NCI-H2107 (cell line): Measurements from ENCODE around the gene NHEJ1.
A peak's percentile ranks its signal among the peaks of the same experiment; 100 is the strongest.
"Not testable (repeated sequence)": the region's sequence is repeated elsewhere in the genome, so short reads cannot be mapped to it uniquely, and the experiment has no call there.

ENCODE experiments used
- DNase-seq: peaks from one replicate; lab custom pipeline; 2025; lab: John Stamatoyannopoulos, UW

The NHEJ1 gene, protein sequence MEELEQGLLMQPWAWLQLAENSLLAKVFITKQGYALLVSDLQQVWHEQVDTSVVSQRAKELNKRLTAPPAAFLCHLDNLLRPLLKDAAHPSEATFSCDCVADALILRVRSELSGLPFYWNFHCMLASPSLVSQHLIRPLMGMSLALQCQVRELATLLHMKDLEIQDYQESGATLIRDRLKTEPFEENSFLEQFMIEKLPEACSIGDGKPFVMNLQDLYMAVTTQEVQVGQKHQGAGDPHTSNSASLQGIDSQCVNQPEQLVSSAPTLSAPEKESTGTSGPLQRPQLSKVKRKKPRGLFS

DNA sequence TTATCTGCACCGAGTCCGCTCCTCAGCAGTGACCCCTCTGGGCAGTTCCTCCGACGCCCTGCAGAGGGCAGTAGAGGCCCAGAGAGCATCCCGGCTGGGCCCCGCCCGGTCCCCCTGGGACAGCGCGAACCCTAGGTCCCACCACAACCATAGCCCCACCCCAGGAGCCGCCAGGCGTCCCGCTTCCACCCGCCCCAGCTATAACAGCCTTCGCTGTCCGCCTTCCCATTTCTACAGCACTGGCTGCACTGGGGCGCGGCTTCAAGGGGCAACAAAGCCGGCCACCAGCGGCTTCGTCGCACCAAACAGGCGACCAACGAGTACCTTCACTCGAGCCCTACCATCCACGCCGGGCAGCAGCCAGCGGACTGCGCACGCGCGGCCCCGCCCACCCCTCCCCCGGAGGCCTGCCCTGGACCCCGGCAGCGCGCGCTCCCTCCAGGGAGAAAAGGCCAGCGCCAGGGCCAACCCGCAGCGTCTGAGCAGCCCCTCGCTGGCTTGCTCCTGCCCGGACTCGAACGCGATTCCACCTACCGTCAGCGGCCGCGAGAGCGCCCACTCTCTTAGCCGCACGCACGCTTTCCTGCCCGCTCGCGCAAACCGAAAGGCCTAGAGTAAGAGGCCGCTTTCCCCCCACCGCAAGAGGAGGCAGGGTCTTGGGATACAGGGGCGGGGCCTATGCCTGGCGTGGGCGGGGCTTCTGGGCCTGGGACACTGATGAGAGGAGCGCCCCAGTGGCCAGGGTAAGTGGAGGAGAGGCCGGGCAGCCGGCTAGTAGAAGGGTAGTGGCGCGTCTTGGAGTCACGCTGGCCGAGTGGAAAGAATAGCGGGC is at the start of gene NHEJ1:
TSS of gene NHEJ1 (minus strand) at position 630 of the 832 bp plus-strand sequence. CDS start 2,453 bp downstream, outside the sequence.
- peak; percentile 36 for DNase-seq

DNA sequence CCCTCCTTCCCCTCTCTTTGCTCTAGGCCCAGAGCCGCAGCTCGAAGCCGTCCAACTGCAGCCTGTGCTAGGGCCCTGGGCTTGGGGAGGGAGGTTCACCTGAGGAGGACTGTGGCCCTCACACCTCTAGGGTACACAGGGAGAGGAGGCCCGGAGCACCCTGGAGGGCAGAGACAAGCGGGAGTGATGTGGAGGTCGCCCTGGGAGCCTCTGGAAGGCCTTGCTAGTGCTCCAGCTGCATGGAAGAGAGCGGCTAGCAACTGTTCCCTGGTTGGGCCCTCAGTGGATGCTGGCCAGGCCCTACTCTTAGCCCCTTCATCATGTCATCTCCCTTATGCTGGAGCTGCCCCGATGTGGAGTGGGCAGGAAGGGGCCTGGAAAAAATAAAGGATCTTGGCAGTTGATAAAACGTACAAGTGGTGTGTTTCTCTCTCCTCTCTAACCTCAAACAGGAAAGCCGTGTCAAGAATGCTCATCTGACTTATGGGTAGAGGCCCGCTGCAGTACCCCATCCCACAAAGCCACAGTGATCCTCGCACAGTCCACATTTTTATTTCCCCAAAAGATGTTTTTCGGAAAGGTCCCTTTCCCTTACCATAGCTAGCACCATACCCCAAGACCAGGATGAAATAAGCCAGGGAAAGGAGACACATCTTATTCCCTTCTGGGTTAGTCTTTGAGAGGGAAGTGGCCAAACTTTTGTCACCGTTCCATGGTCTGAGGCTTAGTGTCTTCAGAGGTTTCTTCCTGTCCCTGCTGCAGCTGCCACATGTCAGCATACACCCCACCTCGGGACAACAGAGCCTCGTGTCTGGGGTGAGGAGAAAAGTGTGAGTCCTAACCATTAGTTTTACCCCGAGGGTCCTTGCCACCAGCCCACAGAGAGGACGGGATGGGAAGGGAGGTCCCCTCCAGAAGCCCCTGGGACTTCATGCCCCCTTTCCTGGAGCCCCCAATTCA is 48.9 kb upstream of the NHEJ1 start:
- DNase-seq: no peak

DNA sequence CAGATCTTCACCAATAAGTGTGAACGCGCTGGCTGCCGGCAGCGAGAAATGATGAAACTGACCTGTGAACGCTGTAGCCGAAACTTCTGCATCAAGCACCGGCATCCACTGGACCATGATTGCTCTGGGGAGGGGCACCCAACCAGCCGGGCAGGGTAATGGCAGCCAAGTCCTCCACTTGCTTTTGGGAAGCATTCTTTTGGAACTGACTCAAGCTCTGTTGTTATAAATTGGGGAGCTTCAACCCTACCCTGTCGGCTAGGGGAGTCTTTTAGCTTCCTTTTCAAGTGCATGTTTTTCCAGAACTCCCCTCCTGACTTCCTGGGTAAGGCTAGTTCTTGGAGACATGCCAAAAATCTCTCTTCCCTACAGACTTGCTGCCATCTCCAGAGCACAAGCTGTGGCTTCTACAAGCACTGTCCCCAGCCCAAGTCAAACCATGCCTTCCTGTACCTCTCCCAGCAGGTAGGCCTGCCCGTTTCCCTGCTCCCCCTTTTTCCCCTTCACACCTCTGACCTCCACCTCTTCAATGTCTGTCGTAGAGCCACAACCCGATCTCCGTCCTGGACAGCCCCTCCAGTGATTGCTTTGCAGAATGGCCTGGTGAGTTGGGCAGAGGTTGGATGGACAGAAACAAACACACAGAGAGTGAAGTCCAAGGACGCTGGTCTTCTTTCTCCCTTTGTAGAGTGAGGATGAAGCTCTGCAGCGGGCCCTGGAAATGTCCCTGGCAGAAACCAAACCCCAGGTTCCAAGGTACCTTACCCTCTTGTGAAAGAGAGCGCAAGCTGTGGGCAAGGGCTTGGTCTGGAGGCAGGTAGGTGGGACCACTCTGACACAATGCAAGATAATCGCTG is 47.5 kb upstream of the NHEJ1 start:
- DNase-seq: no peak

DNA sequence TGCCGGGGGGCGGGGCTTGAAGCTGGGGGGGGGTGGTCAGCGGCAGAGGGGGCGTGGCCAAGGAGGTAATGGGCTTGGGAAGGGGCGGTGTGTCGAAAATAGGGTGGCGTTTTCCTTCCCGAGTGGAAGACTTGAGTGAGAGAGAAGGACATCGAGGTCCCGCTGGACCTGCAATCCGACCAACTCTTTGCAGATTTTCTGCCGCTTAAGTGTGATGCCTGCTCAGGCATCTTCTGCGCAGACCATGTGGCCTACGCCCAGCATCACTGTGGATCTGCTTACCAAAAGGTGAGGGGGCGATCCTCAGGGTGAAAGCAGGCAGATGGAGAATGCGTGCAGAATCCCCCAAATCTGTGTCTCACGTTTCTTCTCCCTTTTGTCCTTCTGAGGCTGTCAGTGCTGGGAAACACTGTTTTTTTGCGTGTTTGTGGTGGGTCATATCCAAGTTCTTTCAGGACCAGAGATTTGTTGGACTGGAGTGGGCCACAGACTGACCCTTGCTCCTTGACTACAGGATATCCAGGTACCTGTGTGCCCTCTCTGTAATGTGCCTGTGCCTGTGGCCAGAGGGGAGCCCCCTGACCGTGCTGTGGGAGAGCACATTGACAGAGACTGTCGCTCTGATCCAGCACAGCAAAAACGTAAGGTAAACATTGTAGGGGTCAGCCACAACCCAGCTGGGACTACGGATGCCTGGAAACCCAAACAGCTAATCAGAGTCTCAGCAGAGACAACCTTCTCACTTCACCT is 46.7 kb upstream of the NHEJ1 start:
- DNase-seq: no peak

DNA sequence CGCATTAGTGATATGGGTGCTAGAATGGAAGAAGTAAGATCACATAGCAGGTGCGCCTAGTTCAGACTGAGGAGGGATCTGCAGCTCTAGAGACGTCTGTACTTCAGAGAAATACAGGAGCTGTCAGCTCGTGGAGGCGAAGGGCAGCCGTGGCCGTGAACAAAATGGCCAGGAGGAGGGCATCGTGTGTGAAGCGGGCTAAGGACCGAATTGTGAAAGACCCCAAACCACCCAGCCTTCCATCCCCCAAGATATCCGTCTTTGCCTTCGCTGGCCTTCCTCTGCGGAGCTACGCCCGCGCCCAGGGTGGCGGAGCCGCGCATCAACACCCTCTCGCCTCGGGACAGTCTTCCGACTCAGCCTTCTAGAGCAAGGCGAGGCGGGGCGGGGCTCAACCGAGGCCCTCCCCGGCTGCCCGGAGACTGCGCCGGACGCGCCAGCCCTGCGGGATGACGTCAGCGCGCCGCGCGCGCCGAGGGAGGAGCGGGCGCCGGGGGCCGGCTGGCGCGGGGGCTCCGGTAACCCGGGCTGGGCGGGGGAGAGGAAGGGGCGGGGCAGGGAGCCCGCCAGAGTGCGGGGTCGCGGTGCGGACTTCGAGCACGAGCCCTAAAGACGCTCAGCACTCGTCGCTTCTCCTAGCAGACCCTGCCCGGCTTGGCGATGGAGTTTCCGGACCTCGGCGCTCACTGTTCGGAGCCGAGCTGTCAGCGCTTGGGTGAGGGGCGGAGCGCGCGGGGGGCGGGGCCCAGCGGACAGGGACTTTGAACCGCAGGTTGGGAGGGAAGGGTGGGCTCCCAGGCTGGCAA is 45.9 kb upstream of the NHEJ1 start, which contains the start of gene ZFAND2B:
TSS of gene ZFAND2B (plus strand) at position 455 of the 806 bp plus-strand sequence. CDS start at position 661, 206 bp downstream.
- DNase-seq: peak; percentile 71

DNA sequence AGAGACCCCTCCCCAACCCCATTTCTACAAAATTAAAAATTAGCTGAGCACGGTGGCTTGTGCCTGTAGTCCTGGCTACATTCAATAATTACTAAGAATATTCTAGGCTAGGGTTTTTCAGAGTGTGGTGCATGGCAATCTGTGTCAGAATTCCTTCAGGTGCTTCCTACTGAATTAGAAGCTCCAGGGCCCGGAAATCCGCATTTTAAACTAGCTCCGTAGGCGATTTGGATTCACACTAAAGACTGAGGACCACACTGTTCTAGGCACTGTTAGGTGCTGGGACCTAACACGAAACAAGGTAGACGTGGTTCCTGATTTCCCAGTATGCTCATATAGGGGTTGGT is 45.3 kb upstream of the NHEJ1 start:
- DNase-seq: no peak

DNA sequence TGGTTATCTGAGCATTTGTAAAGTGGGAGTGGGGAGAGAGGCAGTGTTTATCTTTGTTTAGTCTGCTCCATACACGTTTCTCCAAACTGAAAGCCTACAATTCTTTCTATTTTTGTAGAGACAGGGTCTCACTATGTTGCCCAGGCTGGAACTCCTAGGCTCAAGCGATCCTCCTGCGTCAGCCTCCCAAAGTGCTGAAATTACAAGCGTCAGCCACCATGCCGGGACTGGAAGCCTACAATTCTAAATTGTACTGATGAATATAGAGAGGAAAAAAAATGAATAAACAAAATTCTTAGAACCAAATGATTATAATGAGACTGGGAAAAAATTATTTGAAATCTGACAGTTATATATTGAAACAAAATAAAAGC is 44.5 kb upstream of the NHEJ1 start:
- DNase-seq: no peak

DNA sequence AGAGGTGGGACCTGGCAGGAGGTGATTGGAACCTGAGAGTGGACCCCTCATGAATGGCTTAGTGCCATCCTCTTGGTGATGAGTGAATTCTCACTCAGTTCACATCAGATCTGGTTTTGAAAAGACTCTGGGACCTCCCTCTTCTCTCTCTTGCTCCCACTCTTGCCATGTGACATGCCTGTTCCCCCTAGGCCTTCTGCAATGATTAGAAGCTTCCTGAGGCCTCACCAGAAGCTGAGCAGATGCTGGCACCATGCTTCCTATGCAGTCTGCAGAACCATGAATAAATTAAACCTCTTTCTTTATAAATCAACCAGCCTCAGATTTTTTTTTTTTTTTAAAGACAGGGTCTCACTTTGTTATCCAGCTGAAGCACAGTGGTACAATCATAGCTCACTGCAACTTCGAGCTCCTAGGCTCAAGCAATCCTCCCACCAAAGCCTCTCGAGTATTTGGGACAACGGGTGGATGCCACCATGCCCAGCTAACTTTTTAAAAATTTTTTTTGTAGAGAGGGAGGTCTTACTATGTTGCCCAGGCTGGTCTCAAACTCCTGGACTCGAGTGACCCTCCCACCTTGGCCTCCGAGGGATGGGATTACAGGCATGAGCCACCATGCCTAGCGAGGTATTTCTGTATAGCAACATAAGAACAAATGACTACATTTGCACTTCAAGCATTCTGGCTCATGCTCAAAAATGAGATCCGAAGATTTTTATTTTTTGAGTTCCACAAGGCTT is 44.0 kb upstream of the NHEJ1 start:
- no peak for DNase-seq

DNA sequence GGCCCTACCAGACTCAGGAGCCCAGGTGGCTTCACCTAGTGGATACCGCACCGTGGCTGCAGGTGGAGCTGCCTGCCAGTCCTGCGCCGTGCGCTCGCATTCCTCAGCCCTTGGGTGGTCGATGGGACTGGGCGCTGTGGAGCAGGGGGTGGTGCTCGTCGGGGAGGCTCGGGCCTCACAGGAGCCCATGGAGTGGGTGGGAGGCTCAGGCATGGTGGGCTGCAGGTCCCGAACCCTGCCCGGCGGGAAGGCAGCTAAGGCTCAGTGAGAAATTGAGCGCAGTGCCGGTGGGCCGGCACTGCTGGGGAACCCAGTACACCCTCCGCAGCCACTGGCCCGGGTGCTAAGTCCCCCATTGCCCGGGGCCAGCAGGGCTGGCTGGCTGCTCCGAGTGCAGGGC is 40.7 kb upstream of the NHEJ1 start:
- not testable (repeated sequence) for DNase-seq

DNA sequence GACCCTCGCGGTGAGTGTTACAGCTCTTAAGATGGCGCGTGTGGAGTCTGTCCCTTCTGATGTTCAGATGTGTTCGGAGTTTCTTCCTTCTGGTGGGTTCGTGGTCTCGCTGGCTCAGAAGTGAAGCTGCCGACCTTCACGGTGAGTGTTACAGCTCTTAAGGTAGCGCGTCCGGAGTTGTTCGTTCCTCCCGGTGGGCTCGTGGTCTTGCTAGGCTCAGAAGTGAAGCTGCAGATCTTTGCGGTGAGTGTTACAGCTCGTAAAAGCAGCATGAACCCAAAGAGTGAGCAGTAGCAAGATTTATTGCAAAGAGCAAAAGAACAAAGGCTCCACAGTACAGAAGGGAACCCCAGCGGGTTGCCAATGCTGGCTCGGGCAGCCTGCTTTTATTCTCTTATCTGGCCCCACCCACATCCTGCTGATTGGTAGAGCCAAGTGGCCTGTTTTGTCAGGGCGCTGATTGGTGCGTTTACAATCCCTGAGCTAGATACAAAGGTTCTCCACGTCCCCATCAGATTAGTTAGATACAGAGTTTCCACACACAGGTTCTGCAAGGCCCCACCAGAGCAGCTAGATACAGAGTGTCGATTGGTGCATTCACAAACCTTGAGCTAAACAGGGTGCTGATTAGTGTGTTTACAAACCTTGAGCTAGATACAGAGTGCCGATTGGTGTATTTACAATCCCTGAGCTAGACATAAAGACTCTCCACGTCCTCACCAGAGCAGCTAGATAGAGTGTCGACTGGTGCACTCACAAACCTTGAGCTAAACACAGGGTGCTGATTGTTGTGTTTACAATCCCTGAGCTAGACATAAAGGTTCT is 40.1 kb upstream of the NHEJ1 start:
- not testable (repeated sequence) for DNase-seq

DNA sequence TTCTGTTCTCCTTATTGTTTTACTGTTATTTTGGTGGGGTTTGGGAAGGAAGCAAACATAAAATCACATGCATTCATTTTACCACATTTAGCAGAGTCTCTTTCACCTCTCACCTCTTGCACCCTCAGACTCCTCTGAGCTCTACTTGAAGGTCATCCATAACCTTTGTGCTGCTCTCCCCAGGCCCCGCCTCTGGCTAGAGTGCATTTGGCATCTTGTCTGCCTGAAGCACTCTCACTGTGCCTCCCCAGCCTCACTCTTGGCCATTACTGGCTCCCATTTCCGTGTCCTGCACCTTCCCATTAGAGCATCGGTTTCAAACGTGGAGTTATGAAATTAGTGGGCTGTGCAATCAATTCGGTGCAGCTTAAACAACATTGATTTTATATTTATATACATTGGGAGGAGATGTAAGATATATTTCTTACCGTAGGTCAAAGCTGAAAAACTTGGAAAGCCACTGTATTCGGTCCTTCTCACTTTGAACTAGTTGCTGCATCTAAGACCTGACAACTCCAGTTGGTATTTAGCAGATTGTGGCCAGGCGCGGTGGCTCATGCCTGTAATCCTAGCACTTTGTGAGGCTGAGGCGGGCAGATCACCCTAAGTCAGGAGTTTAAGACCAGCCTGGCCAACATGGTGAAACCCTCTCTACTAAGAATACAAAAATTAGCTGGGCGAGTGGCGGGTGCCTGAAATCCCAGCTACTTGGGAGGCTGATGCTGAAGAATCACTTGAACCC is 39.0 kb upstream of the NHEJ1 start:
- DNase-seq: no peak

DNA sequence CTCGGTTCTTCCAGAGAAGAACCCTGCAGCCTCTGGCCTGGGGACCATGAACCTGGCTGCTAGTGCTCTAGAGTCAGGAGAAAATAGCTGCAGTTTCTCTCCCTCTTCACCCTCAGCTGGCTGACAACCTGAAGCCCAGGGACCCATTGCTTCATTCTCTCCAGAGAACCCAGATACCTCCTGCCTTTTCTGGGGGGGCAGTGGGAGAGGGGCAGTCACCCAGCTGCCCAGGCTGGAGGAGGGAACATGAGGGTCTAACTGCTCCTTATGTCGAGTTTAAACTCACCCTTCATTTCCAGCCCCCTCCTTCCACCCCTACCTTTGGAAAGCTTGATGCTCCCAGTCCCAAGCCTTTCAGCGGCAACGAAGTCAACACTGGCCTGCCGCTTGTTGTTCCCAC is 38.4 kb upstream of the NHEJ1 start:
- DNase-seq: no peak

DNA sequence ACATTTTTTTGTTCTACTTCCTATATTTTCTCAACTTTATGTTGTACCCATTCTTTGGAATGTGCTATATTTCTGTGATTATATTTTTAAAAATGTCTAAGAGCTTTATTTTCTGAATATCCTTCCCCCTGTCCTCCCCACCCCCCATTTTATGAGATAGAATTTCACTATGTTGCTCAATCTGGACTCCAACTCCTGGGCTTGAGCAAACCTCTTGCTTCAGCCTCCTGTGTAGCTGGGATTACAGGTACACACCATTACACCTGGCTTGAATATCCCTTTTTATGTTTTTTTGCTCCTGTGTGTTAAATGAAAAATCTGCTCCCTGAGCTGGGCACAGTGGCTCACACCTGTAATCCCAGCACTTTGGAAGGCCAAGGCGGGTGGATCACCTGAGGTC is 36.8 kb upstream of the NHEJ1 start:
- DNase-seq: no peak

DNA sequence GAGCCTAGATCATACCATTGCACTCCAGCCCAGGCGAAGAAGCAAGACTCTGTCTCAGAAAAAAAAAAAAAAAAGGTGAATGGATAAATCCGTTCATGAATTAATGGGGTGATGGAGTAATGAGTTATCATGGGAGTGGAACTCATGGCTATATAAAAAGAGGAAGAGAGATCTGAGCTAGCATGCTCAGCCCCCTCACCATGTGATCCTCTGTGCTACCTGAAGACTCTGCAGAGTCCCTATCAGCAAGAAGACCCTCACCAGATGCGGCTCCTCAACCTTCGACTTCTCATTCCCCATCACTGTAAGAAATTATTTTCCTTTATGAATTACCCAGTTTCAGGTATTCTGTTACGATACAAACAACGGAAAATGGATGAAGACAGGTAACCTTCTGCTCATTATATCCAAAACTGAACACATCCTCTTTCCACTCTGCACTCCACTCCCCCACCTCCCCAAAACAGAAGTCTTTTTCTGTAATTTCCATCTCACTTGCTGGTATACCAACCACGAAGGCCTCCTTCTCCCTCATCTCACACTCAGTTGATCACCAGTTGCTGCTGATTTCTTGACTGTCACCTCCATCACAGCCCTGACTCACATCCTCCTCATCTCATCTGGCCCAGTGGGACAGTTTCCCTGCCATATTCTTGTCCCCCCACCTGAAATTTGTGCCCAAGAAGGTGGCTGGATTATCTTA is 26.3 kb upstream of the NHEJ1 start:
- DNase-seq: no peak

DNA sequence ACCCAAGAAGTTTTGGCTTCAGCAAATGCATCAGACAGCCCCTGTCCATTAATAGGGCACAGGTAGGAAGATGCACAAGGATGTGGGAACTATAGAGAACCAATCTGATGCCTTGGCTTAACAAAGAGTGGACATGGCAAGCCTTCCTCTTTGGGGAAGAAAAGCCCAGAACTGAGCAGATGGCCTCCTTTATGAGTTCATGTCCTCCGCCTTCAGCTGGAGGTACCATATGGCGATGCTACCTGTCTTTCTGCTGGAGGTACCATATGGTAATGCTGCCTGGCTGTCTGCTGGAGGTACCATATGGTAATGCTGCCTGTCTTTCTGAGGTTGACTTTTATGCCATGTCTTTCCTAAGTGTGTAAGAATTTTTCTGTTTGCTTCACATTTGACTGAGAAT is 23.5 kb upstream of the NHEJ1 start:
- DNase-seq: no peak

DNA sequence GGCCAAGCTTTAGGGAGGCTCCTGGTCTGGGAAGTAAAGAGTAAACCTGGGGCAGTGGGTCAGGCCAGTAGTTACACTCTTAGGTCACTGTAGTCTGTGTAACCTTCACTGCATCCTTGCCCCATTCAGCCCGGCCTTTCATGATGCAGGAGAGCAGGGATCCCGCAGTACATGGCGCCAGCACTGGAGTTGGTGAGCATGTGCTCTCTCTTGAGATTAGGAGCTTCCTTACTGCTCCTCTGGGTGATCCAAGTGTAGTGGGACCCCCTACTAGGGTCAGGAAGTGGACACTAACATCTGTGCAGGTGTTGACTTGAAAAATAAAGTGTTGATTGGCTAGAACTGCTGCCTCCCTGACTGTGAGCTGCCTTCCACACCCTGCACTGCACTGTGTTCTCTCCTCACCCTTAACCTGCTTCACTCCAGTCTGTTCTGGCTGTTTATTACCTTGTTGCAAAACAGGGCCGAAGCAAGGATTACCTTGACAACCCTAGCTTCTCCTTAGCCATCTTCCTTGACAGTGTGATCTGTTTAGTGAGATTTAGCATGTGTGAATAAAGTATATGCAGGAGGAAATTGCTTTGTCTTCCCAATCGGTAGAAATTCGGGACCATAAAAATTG is 22.6 kb upstream of the NHEJ1 start:
- DNase-seq: no peak
